GM13977 (cell line): ENCODE measurements around the gene ALK.

Experiments used
- DNase-seq: peaks from one replicate; pipeline ENCODE4 v3.0.0; 2012; ENCODE audit warnings: low spot score
- CTCF ChIP-seq: IDR thresholded peaks from 2 replicates; pipeline ENCODE4 v1.5.1; 2012; ENCODE audit warnings: mild to moderate bottlenecking, control low read depth; ENCODE audit not compliant: insufficient read depth; ENCODE audit errors: extremely low read depth, missing control alignments
- in situ Hi-C: fragments of 300-500 bp; cut with MboI; formaldehyde crosslinking; loops from one replicate; pipeline ENCODE4 v1.12.0; 2022; ENCODE audit warnings: low sequenced_read_pairs, low pct_unique_long_range_greater_than_20kb, mixed read lengths, inconsistent platforms; ENCODE audit not compliant: unreplicated experiment

The ALK gene

GRCh38 chr2:29308366-29308765 lies 613.0 kb downstream of the ALK start:
- no peak for DNase-seq
- TF ChIP-seq CTCF: no peak
- in situ Hi-C loops: loop anchor here (25.0 kb wide), 1 partner anchor 529 kb away; no protein-coding TSS in a partner anchor

- no peak for DNase-seq
- no peak for TF ChIP-seq CTCF
- in situ Hi-C loops: loop anchor here (25.0 kb wide), 1 partner anchor 530 kb away; no protein-coding TSS in a partner anchor
These were observed 613.9 kb downstream of the ALK start for GRCh38 chr2:29307519-29307918.

GRCh38 chr2:29305762-29306161 lies 615.6 kb downstream of the ALK start:
- no peak for TF ChIP-seq CTCF
- DNase-seq: no peak
- in situ Hi-C loops: loop anchor here (25.0 kb wide), 1 partner anchor 532 kb away; no protein-coding TSS in a partner anchor

GRCh38 chr2:29304399-29305060 lies 616.9 kb downstream of the ALK start:
- in situ Hi-C loops: loop anchor here (25.0 kb wide), 1 partner anchor 533 kb away; no protein-coding TSS in a partner anchor
- no peak for DNase-seq
- no peak for TF ChIP-seq CTCF

GRCh38 chr2:29296585-29296984 lies 624.8 kb downstream of the ALK start:
- in situ Hi-C loops: no loop called here
- no peak for TF ChIP-seq CTCF
- no peak for DNase-seq

GRCh38 chr2:29295845-29296244 lies 625.5 kb downstream of the ALK start:
- no peak for DNase-seq
- in situ Hi-C loops: no loop called here
- no peak for TF ChIP-seq CTCF
